H1 (cell line): Measurements from ENCODE around the gene MORC3.

Source experiments
- EP300 ChIP-seq, 2 experiments: IDR thresholded peaks; 1 replicate in 1 of 2; 2 replicates in 1 of 2; pipeline ENCODE4 v1.6.1; 2011 to 2012; ENCODE audit warnings: low read depth in 2 of 2, low read length in 2 of 2, mild to moderate bottlenecking in 2 of 2, borderline replicate concordance in 1 of 2, inconsistent platforms in 1 of 2, moderate library complexity in 1 of 2
- GTF2F1 ChIP-seq: IDR thresholded peaks from 2 replicates; pipeline ENCODE4 v1.6.1; 2012; ENCODE audit warnings: low read depth, low read length, improper control_type of control experiment, borderline replicate concordance
- SUZ12 ChIP-seq: fragments of 200-600 bp; sonication (generic); IDR thresholded peaks from 2 replicates; pipeline ENCODE4 v1.6.1; 2012; ENCODE audit warnings: mild to moderate bottlenecking, inconsistent platforms, low read length, moderate library complexity, mixed read lengths
- TAF1 ChIP-seq: IDR thresholded peaks from 2 replicates; pipeline ENCODE4 v1.6.1; 2011; ENCODE audit warnings: mild to moderate bottlenecking, low read depth, low read length
- TF ChIP-seq, protein P1 (sequence below), 3 experiments: IDR thresholded peaks; 1 replicate in 2 of 3; 2 replicates in 1 of 3; pipeline versions ENCODE4 v1.5.1 to v1.6.1; 2011; ENCODE audit warnings: low read length in 3 of 3, mild to moderate bottlenecking in 3 of 3, inconsistent platforms in 2 of 3, low read depth in 1 of 3, moderate library complexity in 1 of 3; ENCODE audit not compliant: insufficient read depth in 1 of 3; ENCODE audit errors: control extremely low read depth in 1 of 3
- TF ChIP-seq, protein P2 (sequence below): fragments of 300-600 bp; sonication (generic); IDR thresholded peaks from 2 replicates; pipeline ENCODE4 v1.7.1; 2012; ENCODE audit warnings: low read length, moderate library complexity, mild to moderate bottlenecking, inconsistent platforms; ENCODE audit not compliant: insufficient replicate concordance
- TF ChIP-seq, protein P3 (sequence below): IDR thresholded peaks from 2 replicates; pipeline ENCODE4 v1.6.1; 2012; ENCODE audit warnings: inconsistent platforms

DNA sequence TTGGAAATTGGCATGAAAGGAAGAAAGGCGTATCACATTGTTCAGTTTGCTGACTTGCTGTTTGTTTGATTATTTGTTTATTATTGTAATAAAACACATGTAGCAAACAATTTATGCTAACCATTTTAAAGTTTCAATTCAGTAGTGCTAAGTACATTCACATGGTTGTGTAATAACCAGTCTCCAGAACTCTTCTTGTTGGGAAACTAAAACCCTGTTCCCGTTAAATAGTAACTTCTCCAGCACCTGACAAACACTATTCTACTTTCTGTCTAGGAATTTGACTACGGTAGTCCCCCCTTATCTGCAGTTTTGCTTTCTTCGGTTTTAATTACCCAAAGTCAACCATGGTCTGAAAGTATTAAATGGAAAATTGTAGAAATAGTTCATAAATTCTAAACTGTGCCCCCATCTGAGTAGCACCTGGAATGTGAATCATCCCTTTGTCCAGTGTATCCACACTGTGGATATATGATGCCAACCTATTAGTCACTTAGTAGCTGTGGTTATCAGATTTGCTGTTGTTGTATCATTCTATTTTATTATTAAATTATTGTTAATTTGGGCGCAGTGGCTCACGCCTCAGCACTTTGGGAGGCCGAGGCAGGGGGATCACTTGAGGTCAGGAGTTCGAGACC, 5.5 kb downstream of the MORC3 start:
- no peak for TF ChIP-seq TAF1
- TF ChIP-seq, protein P1, sequence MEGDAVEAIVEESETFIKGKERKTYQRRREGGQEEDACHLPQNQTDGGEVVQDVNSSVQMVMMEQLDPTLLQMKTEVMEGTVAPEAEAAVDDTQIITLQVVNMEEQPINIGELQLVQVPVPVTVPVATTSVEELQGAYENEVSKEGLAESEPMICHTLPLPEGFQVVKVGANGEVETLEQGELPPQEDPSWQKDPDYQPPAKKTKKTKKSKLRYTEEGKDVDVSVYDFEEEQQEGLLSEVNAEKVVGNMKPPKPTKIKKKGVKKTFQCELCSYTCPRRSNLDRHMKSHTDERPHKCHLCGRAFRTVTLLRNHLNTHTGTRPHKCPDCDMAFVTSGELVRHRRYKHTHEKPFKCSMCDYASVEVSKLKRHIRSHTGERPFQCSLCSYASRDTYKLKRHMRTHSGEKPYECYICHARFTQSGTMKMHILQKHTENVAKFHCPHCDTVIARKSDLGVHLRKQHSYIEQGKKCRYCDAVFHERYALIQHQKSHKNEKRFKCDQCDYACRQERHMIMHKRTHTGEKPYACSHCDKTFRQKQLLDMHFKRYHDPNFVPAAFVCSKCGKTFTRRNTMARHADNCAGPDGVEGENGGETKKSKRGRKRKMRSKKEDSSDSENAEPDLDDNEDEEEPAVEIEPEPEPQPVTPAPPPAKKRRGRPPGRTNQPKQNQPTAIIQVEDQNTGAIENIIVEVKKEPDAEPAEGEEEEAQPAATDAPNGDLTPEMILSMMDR (IDR thresholded peaks at IDR 0.05; ENCODE audit: control extremely low read depth in 1 of 3, insufficient read depth in 1 of 3, low read depth in 1 of 3, low read length in 3 of 3) = no peak
- TF ChIP-seq EP300 (IDR thresholded peaks at IDR 0.05; ENCODE audit: borderline replicate concordance in 1 of 2, low read depth in 2 of 2, low read length in 2 of 2) = no peak
- no peak for TF ChIP-seq SUZ12
- TF ChIP-seq GTF2F1 = no peak
- TF ChIP-seq, protein P2, sequence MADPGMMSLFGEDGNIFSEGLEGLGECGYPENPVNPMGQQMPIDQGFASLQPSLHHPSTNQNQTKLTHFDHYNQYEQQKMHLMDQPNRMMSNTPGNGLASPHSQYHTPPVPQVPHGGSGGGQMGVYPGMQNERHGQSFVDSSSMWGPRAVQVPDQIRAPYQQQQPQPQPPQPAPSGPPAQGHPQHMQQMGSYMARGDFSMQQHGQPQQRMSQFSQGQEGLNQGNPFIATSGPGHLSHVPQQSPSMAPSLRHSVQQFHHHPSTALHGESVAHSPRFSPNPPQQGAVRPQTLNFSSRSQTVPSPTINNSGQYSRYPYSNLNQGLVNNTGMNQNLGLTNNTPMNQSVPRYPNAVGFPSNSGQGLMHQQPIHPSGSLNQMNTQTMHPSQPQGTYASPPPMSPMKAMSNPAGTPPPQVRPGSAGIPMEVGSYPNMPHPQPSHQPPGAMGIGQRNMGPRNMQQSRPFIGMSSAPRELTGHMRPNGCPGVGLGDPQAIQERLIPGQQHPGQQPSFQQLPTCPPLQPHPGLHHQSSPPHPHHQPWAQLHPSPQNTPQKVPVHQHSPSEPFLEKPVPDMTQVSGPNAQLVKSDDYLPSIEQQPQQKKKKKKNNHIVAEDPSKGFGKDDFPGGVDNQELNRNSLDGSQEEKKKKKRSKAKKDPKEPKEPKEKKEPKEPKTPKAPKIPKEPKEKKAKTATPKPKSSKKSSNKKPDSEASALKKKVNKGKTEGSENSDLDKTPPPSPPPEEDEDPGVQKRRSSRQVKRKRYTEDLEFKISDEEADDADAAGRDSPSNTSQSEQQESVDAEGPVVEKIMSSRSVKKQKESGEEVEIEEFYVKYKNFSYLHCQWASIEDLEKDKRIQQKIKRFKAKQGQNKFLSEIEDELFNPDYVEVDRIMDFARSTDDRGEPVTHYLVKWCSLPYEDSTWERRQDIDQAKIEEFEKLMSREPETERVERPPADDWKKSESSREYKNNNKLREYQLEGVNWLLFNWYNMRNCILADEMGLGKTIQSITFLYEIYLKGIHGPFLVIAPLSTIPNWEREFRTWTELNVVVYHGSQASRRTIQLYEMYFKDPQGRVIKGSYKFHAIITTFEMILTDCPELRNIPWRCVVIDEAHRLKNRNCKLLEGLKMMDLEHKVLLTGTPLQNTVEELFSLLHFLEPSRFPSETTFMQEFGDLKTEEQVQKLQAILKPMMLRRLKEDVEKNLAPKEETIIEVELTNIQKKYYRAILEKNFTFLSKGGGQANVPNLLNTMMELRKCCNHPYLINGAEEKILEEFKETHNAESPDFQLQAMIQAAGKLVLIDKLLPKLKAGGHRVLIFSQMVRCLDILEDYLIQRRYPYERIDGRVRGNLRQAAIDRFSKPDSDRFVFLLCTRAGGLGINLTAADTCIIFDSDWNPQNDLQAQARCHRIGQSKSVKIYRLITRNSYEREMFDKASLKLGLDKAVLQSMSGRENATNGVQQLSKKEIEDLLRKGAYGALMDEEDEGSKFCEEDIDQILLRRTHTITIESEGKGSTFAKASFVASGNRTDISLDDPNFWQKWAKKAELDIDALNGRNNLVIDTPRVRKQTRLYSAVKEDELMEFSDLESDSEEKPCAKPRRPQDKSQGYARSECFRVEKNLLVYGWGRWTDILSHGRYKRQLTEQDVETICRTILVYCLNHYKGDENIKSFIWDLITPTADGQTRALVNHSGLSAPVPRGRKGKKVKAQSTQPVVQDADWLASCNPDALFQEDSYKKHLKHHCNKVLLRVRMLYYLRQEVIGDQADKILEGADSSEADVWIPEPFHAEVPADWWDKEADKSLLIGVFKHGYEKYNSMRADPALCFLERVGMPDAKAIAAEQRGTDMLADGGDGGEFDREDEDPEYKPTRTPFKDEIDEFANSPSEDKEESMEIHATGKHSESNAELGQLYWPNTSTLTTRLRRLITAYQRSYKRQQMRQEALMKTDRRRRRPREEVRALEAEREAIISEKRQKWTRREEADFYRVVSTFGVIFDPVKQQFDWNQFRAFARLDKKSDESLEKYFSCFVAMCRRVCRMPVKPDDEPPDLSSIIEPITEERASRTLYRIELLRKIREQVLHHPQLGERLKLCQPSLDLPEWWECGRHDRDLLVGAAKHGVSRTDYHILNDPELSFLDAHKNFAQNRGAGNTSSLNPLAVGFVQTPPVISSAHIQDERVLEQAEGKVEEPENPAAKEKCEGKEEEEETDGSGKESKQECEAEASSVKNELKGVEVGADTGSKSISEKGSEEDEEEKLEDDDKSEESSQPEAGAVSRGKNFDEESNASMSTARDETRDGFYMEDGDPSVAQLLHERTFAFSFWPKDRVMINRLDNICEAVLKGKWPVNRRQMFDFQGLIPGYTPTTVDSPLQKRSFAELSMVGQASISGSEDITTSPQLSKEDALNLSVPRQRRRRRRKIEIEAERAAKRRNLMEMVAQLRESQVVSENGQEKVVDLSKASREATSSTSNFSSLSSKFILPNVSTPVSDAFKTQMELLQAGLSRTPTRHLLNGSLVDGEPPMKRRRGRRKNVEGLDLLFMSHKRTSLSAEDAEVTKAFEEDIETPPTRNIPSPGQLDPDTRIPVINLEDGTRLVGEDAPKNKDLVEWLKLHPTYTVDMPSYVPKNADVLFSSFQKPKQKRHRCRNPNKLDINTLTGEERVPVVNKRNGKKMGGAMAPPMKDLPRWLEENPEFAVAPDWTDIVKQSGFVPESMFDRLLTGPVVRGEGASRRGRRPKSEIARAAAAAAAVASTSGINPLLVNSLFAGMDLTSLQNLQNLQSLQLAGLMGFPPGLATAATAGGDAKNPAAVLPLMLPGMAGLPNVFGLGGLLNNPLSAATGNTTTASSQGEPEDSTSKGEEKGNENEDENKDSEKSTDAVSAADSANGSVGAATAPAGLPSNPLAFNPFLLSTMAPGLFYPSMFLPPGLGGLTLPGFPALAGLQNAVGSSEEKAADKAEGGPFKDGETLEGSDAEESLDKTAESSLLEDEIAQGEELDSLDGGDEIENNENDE = no peak
- TF ChIP-seq, protein P3, sequence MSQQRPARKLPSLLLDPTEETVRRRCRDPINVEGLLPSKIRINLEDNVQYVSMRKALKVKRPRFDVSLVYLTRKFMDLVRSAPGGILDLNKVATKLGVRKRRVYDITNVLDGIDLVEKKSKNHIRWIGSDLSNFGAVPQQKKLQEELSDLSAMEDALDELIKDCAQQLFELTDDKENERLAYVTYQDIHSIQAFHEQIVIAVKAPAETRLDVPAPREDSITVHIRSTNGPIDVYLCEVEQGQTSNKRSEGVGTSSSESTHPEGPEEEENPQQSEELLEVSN = no peak
